LoVo (cell line): ENCODE measurements around the gene SULT1A2.
"Not testable (repeated sequence)": the region's sequence is repeated elsewhere in the genome, so short reads cannot be mapped to it uniquely, and the experiment has no call there.

ENCODE experiments used
- DNase-seq: peaks from one replicate; pipeline ENCODE4 v3.0.0-alpha.2; 2016; ENCODE audit warnings: low spot score

The SULT1A2 gene

GRCh38 chr16:28609631-28610594 is 13.1 kb upstream of the SULT1A2 start, which contains the start of gene SULT1A1:
Gene SULT1A1 (minus strand): TSS chr16:28610044. CDS start chr16:28608855, 1,189 bp downstream.
- DNase-seq = no peak

GRCh38 chr16:28608867-28609596 is 12.2 kb upstream of the SULT1A2 start:
- not testable (repeated sequence) for DNase-seq

DNA sequence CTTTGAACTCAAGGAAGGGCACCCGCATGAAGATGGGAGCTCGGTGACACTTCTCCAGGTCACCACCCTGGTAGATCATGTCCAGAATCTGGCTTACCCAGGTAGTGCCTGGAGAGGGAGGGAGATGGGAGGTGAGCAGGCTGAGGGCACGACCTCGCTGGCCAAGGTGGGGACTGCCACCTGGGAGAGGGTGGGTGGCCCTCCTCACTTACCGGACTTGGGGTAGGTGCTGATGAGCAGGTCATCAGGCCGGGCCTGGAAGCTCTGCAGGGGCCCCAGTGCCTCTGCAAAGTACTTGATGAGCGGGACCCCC is 11.6 kb upstream of the SULT1A2 start:
- DNase-seq = not testable (repeated sequence)

- not testable (repeated sequence) for DNase-seq
These were observed 11.0 kb upstream of the SULT1A2 start for GRCh38 chr16:28607681-28608495.

- no peak for DNase-seq
These were observed 10.3 kb upstream of the SULT1A2 start for GRCh38 chr16:28607116-28607623.

DNA sequence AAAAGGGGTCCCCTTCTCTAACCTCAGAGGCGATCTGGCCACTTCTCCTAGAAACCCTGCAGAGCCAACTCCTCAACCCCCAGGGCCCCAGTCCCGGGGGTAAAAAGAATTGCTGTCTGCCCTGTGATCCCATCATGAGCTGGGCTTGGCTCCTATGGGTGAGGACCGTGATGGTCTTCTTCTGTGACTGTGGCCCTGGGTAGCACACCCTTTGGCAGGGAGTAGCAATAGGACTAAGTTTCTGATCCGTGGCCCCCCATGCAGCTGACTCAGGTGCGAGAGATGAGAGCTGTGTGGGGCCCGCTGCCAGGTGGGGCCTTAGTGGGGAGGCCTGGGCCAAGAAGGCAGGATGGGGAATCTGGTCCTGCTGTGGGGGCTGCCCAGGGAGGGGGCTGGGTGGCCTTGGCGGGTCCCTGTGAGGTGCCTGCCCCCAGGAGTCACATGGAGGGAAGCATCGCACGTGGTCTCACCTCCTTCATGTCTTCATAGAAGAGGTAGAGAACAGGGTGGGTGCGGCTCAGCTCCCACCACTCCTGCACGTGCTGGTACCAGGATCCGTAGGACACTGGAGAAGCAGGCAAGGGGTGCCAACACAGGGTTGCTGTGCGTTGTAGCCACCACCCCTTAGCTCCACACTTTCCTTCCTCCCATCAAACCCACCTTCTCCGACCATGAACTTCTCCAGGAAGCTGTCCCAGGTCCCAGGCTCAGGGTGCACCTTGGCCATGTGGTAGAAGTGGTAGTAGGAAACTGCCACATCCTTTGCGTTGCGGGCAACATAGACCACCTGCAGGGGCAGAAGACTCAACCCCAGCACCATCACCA is 9.7 kb upstream of the SULT1A2 start:
- DNase-seq = no peak

- no peak for DNase-seq
These were observed 7.3 kb upstream of the SULT1A2 start for GRCh38 chr16:28604186-28604565.

DNA sequence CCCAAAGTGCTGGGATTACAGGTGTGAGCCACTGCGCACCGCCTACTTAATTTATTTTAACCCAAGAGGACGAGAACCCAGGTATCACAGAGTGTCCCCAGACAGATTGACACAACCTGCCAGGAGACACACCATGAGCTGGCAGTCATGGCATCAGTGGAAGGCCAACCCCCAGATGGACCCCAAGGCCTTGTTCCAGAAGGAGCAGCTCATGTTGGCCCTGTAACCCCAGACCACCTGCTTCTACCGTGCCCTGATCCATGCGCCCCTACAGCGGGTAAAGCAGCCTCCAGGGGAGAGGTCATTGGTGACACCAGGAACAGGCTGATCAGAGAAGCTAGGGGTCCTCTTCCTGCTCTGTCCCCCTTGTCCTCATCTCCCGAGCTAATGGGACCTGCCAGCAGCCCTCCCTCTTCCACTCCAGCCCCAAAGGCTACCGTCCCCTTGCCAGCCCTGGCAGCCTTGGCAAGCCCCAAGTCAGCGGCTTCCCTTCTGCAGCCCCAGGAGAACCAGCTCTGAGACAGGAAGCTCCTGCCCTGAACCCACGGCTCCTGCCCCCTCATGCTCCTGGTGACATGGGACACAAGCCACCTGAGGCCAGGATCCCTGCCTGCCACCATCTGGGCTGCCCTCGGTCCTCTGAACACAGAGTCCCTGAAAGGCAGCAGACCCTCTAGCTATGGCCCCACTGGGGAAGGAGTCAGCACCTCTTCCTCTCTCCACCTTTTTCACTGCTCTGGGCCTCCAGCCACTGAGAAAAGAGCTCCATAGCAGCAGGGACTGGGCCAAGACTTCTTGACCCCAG is 6.7 kb upstream of the SULT1A2 start:
- no peak for DNase-seq

DNA sequence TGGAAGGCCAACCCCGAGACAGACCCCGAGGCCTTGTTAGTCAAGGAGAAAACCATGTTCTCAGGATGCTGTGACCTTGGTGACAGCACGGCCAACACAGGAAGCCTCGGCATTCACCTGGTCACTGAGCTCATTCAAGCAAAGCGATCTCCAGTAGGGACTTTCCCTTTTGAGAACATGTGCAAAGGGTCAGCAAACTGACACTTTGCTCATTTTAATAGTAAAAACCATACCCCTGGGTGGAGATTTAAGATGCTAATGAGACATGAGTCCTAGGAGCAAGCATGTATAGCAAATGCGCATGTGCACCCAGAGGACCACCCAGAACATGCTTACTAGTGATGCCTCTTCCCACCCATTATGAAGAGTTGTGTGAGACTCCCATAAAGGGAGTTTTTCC is 5.7 kb upstream of the SULT1A2 start:
- DNase-seq = no peak

- DNase-seq = not testable (repeated sequence)
These were observed 5.2 kb upstream of the SULT1A2 start for GRCh38 chr16:28602062-28602461.

- DNase-seq = not testable (repeated sequence)
These were observed 4.7 kb upstream of the SULT1A2 start for GRCh38 chr16:28601589-28601988.

DNA sequence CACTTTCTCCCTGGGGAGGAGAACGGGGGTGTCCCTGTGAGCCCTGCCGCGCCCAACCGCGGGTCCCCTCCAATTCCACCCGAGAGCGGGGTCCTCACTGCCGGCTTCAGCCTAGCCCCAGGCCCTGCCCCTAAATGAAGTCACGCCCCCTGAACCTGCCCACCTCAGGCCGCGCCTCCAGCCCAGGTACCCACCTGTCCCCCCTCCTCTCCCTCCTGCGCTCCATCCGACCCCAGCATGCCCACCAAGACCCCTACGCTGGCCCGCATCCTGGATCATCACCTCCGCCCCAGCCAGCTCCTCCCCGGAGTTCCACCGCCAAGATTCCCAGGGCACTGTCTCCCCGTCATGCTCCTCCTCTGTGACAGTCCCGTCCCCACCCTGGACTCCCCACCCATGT is 4.1 kb upstream of the SULT1A2 start:
- not testable (repeated sequence) for DNase-seq

DNA sequence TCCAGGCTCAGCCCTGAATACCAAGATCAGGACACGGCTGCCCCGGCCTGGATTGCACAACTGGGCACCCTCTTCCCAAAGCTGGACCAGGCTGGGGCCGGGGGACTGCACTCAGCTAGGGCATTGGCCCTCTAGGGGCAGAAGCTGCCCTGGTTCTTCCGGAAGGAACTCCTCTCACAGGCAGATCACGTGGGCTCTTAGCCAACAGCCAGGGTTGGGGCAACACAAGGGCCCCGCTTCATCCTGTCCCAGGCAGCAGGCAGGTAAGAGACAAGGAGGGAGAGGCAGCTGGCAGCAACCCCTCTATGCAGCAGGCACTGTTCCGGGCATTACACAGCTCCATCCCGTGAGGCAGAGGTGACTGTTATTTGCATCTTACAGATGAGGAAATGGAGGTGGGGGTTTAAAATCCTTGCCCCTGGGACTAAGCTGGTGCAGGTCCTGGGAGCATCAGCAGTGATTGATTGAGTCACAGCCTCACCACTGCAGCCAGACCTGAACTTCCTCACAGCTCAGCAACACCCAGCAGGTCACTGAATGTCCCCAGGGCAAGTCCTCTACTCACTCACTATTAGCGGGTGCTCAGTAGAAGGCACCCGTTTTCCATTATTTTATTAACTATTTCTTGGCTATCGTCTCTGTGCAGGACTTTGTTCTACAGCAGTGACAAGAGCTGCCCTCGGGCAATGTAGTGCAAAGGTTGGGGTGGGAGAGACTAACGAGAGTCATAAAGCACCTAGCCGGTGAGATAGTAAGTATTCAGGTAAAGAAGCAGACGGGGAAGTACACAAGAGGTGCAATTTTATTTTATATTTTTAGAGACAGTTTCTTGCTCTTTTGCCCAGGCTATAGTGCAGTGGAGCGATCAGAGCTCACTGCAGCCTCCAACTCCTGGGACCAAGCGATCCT is 2.8 kb upstream of the SULT1A2 start:
- DNase-seq = not testable (repeated sequence)

- DNase-seq = no peak
These were observed 927 bp upstream of the SULT1A2 start for GRCh38 chr16:28597692-28598261.

DNA sequence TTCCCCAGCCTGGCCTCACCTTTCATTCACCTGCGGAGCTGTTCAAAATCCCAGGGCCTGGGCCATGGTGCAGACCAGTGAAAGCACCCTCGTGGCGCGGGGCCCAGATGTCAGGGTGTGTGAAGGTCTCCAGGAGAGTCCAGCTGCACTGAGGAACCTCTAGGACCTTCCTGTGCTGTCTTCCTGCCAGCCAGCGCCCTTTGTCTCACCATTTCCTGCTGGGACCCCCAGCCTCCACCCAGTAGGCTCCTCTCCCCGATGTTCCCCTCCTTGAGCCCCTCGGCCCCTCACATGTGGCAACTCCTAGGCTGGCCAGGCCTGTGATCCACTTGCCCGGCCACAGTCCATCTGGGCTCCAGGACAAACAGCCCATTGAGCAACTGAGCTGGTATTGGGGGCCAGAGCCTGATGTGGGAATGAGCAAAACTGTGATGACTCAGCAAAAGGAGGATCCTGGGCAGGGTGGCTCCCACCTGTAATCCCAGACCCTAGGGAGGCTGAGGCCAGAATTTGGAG is 677 bp downstream of the SULT1A2 start:
- no peak for DNase-seq

GRCh38 chr16:28595451-28595850 is 1.4 kb downstream of the SULT1A2 start:
- DNase-seq = not testable (repeated sequence)

GRCh38 chr16:28592979-28593553 is 3.8 kb downstream of the SULT1A2 start:
- DNase-seq = no peak

GRCh38 chr16:28592511-28592910 is 4.3 kb downstream of the SULT1A2 start:
- DNase-seq = no peak
